HL-60 (cell line): Measurements from ENCODE around the gene CLK4.

Source experiments
- GABPA ChIP-seq: IDR thresholded peaks from 2 replicates; pipeline ENCODE4 v1.6.1; 2012; ENCODE audit warnings: low read depth
- POLR2AphosphoS5 ChIP-seq: IDR thresholded peaks from 2 replicates; pipeline ENCODE4 v1.6.1; 2012; ENCODE audit warnings: low read depth
- TF ChIP-seq, protein P1 (sequence below): IDR thresholded peaks from 2 replicates; pipeline ENCODE4 v1.6.1; 2012; ENCODE audit warnings: low read depth; ENCODE audit not compliant: insufficient replicate concordance
- TF ChIP-seq, protein P2 (sequence below): IDR thresholded peaks from one replicate; pipeline ENCODE4 v1.5.1; 2011; ENCODE audit warnings: low read length, control low read depth, inconsistent platforms; ENCODE audit not compliant: insufficient read depth

DNA sequence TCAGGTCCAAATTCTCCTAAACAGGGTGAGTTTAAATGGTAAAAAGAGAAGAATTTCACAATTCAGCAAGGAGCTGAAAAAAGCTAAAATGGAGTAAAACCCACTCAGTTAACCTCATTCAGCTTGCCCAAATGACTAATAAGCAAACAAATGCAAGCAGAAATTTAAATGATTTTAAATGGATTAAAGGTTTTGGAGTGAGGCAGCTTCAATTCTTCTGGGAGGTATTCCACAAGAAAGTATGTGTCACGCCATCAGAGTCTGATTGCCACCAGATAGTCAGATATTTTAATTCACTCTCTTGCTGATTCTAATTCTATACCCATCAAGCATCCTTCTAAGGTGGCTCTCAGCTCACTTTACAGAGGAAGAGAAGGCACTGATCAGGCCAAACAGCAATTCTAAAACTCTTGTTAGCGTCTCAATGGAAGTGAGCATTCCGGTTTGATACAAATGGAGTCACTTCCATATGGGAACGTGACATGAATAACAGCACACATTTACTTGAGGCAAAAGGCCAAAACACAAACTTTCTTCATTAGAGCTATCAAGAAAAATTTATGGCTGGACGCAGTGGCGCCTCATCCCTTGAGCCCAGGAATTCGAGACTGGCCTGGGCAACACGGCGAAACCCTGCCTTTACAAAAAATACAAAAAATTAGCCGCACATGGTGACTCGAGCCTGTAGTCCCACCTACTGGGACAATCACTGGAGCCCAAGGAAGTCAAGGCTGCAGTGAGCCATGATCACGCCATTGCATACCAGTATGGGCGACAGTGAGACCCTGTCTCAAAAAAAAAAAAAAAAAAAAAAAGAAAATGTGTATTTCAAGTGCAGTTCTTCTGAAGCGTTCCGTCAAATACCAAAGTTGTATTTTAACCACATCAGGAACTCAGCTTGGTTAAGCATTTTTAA, 2.0 kb downstream of the CLK4 start:
- TF ChIP-seq, protein P1, sequence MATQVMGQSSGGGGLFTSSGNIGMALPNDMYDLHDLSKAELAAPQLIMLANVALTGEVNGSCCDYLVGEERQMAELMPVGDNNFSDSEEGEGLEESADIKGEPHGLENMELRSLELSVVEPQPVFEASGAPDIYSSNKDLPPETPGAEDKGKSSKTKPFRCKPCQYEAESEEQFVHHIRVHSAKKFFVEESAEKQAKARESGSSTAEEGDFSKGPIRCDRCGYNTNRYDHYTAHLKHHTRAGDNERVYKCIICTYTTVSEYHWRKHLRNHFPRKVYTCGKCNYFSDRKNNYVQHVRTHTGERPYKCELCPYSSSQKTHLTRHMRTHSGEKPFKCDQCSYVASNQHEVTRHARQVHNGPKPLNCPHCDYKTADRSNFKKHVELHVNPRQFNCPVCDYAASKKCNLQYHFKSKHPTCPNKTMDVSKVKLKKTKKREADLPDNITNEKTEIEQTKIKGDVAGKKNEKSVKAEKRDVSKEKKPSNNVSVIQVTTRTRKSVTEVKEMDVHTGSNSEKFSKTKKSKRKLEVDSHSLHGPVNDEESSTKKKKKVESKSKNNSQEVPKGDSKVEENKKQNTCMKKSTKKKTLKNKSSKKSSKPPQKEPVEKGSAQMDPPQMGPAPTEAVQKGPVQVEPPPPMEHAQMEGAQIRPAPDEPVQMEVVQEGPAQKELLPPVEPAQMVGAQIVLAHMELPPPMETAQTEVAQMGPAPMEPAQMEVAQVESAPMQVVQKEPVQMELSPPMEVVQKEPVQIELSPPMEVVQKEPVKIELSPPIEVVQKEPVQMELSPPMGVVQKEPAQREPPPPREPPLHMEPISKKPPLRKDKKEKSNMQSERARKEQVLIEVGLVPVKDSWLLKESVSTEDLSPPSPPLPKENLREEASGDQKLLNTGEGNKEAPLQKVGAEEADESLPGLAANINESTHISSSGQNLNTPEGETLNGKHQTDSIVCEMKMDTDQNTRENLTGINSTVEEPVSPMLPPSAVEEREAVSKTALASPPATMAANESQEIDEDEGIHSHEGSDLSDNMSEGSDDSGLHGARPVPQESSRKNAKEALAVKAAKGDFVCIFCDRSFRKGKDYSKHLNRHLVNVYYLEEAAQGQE: no peak
- TF ChIP-seq, protein P2, sequence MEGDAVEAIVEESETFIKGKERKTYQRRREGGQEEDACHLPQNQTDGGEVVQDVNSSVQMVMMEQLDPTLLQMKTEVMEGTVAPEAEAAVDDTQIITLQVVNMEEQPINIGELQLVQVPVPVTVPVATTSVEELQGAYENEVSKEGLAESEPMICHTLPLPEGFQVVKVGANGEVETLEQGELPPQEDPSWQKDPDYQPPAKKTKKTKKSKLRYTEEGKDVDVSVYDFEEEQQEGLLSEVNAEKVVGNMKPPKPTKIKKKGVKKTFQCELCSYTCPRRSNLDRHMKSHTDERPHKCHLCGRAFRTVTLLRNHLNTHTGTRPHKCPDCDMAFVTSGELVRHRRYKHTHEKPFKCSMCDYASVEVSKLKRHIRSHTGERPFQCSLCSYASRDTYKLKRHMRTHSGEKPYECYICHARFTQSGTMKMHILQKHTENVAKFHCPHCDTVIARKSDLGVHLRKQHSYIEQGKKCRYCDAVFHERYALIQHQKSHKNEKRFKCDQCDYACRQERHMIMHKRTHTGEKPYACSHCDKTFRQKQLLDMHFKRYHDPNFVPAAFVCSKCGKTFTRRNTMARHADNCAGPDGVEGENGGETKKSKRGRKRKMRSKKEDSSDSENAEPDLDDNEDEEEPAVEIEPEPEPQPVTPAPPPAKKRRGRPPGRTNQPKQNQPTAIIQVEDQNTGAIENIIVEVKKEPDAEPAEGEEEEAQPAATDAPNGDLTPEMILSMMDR: no peak
- no peak for TF ChIP-seq GABPA
- TF ChIP-seq POLR2AphosphoS5: no peak
